Mesodermal cell (in vitro differentiated cells): Measurements from ENCODE around the gene IKZF1.

Experiments
- H3K27ac ChIP-seq: 2 replicates; pipeline ENCODE4 v1.7.0; 2013; ENCODE audit warnings: mild to moderate bottlenecking, low read depth, low read length, moderate library complexity; ENCODE audit not compliant: severe bottlenecking
- H3K36me3 ChIP-seq: 2 replicates; pipeline ENCODE4 v1.7.1; 2013; ENCODE audit warnings: mild to moderate bottlenecking, low read length, moderate library complexity; ENCODE audit not compliant: control insufficient read depth, insufficient read depth
- H3K4me1 ChIP-seq: one replicate; pipeline ENCODE4 v1.7.1; 2013; ENCODE audit warnings: mild to moderate bottlenecking, low read length; ENCODE audit not compliant: insufficient read depth, control insufficient read depth, poor library complexity, severe bottlenecking
- H3K4me3 ChIP-seq: 2 replicates; pipeline ENCODE4 v1.7.0; 2013; ENCODE audit warnings: low read length, control low read depth, mild to moderate bottlenecking; ENCODE audit not compliant: insufficient read depth, poor library complexity, severe bottlenecking; ENCODE audit errors: extremely low read depth
- H3K9me3 ChIP-seq: 2 replicates; pipeline ENCODE4 v1.7.1; 2013; ENCODE audit warnings: mild to moderate bottlenecking, low read length, moderate library complexity; ENCODE audit not compliant: control insufficient read depth
- WGBS, 2 experiments: methylation state at CpG; one replicate each; pipeline ENCODE4 v1.1.5; 2013; ENCODE audit warnings: missing lambda C conversion rate in 2 of 2; ENCODE audit not compliant: insufficient coverage in 2 of 2; 5-methylcytosine and 5-hydroxymethylcytosine counted together

IKZF1 gene

GRCh38 chr7:50399635-50400034 is 95.1 kb downstream of the IKZF1 start:
- H3K4me1 ChIP-seq = no peaks in the 10 kb centered on the region
- no peaks in the 10 kb centered on the region for H3K36me3 ChIP-seq
- no peak overlapping the region for H3K4me3 ChIP-seq
- H3K9me3 ChIP-seq = no peaks in the 10 kb centered on the region
- 95% methylated on average over 17 to 18 of the region's 21 CpGs for WGBS, 2 experiments
- no peak overlapping the region for H3K27ac ChIP-seq

GRCh38 chr7:50400114-50400513 is 95.6 kb downstream of the IKZF1 start:
- WGBS, 2 experiments = 94 to 97% methylated on average over 39 to 41 of the region's 41 CpGs
- Histone ChIP-seq H3K4me1 (no peaks in the 10 kb centered on the region), H3K27ac (no peak overlapping the region), H3K9me3 (no peaks in the 10 kb centered on the region), H3K36me3 (no peaks in the 10 kb centered on the region), H3K4me3 (no peak overlapping the region)

GRCh38 chr7:50404392-50404791 is 99.9 kb downstream of the IKZF1 start:
- Histone ChIP-seq H3K4me3 (no peak overlapping the region), H3K36me3 (no peaks in the 10 kb centered on the region), H3K4me1 (no peaks in the 10 kb centered on the region), H3K9me3 (no peaks in the 10 kb centered on the region), H3K27ac (no peak overlapping the region)
- 85 to 88% methylated on average over 5 to 6 of the region's 7 CpGs for WGBS, 2 experiments

GRCh38 chr7:50405221-50405620 is 100.7 kb downstream of the IKZF1 start:
- WGBS, 2 experiments = 93% methylated on average over 6 to 7 of the region's 7 CpGs
- Histone ChIP-seq H3K4me3 (no peak overlapping the region), H3K27ac (no peak overlapping the region), H3K36me3 (no peaks in the 10 kb centered on the region), H3K9me3 (no peaks in the 10 kb centered on the region), H3K4me1 (no peaks in the 10 kb centered on the region)

- no peaks in the 10 kb centered on the region for H3K9me3 ChIP-seq
- 71 to 100% methylated on average over 1 to 2 of the region's 5 CpGs for WGBS, 2 experiments
- no peak overlapping the region for H3K4me3 ChIP-seq
- H3K36me3 ChIP-seq = no peaks in the 10 kb centered on the region
- H3K27ac ChIP-seq = no peak overlapping the region
- H3K4me1 ChIP-seq = no peaks in the 10 kb centered on the region
Measured at GRCh38 chr7:50406935-50407334, 102.4 kb downstream of the IKZF1 start.

GRCh38 chr7:50409856-50410745 is 105.6 kb downstream of the IKZF1 start:
- Histone ChIP-seq H3K36me3 (no peaks in the 10 kb centered on the region), H3K27ac (no peak overlapping the region), H3K4me1 (no peaks in the 10 kb centered on the region), H3K9me3 (no peaks in the 10 kb centered on the region), H3K4me3 (no peak overlapping the region)
- WGBS, 2 experiments = 85 to 95% methylated on average over 6 to 7 of the region's 17 CpGs

GRCh38 chr7:50411332-50411731 is 106.8 kb downstream of the IKZF1 start:
- no peak overlapping the region for H3K27ac ChIP-seq
- no peaks in the 10 kb centered on the region for H3K36me3 ChIP-seq
- H3K4me3 ChIP-seq = no peak overlapping the region
- WGBS, 2 experiments = 100% methylated on average over 3 to 4 of the region's 6 CpGs
- no peaks in the 10 kb centered on the region for H3K4me1 ChIP-seq
- no peaks in the 10 kb centered on the region for H3K9me3 ChIP-seq

GRCh38 chr7:50412973-50413372 is 108.5 kb downstream of the IKZF1 start:
- H3K4me1 ChIP-seq = no peaks in the 10 kb centered on the region
- H3K9me3 ChIP-seq = no peaks in the 10 kb centered on the region
- 67 to 71% methylated on average over 2 to 3 of the region's 4 CpGs for WGBS, 2 experiments
- no peak overlapping the region for H3K4me3 ChIP-seq
- H3K27ac ChIP-seq = no peak overlapping the region
- H3K36me3 ChIP-seq = no peaks in the 10 kb centered on the region

GRCh38 chr7:50413561-50413960 is 109.0 kb downstream of the IKZF1 start:
- Histone ChIP-seq H3K27ac (no peak overlapping the region), H3K36me3 (no peaks in the 10 kb centered on the region), H3K4me1 (peaks cover 3% of the 10 kb centered on the region), H3K4me3 (no peak overlapping the region), H3K9me3 (no peaks in the 10 kb centered on the region)
- 89 to 100% methylated on average over 7 of the region's 7 CpGs for WGBS, 2 experiments

GRCh38 chr7:50415844-50416364 is 111.4 kb downstream of the IKZF1 start:
- Histone ChIP-seq H3K9me3 (no peaks in the 10 kb centered on the region), H3K36me3 (no peaks in the 10 kb centered on the region), H3K4me1 (peaks cover 8% of the 10 kb centered on the region), H3K27ac (no peak overlapping the region), H3K4me3 (no peak overlapping the region)
- WGBS, 2 experiments = 66 to 95% methylated on average over 2 to 3 of the region's 6 CpGs

GRCh38 chr7:50416527-50417182 is 112.1 kb downstream of the IKZF1 start:
- Histone ChIP-seq H3K36me3 (no peaks in the 10 kb centered on the region), H3K4me3 (no peak overlapping the region), H3K9me3 (no peaks in the 10 kb centered on the region), H3K4me1 (peaks cover 8% of the 10 kb centered on the region), H3K27ac (no peak overlapping the region)
- 78 to 90% methylated on average over 4 to 6 of the region's 7 CpGs for WGBS, 2 experiments
